Stimulated activated CD8-positive, alpha-beta memory T cell treated with anti-CD3 and anti-CD28 coated beads, Interleukin-12 subunit alpha, Interleukin-12 subunit beta, amount 100 ng/mL, for 1 hour (primary cell): Measurements from ENCODE around the gene RTL10.
"Not testable (repeated sequence)": the region's sequence is repeated elsewhere in the genome, so short reads cannot be mapped to it uniquely, and the experiment has no call there.

Experiments used
- DNase-seq: peaks from one replicate; pipeline ENCODE4 v3.0.0-alpha.2; 2020; ENCODE audit warnings: low read depth

Gene RTL10

GRCh38 chr22:19889951-19890350 is 35.3 kb upstream of the RTL10 start:
- DNase-seq = no peak

GRCh38 chr22:19888131-19888746 is 33.6 kb upstream of the RTL10 start:
- DNase-seq = no peak

- DNase-seq = no peak
Observed at GRCh38 chr22:19887256-19887985, 32.7 kb upstream of the RTL10 start.

GRCh38 chr22:19886605-19887255 is 32.1 kb upstream of the RTL10 start:
- DNase-seq = no peak

- no peak for DNase-seq
Observed at GRCh38 chr22:19885841-19886592, 31.3 kb upstream of the RTL10 start.

GRCh38 chr22:19884954-19885751 is 30.5 kb upstream of the RTL10 start:
- DNase-seq = no peak

- no peak for DNase-seq
Observed at GRCh38 chr22:19884161-19884953, 29.7 kb upstream of the RTL10 start.

- not testable (repeated sequence) for DNase-seq
Observed at GRCh38 chr22:19883446-19883845, 28.8 kb upstream of the RTL10 start.

GRCh38 chr22:19882446-19883381 is 28.0 kb upstream of the RTL10 start:
- no peak for DNase-seq

GRCh38 chr22:19880786-19881569 is 26.3 kb upstream of the RTL10 start:
- DNase-seq = no peak

GRCh38 chr22:19879992-19880785 is 25.5 kb upstream of the RTL10 start:
- DNase-seq = no peak

- no peak for DNase-seq
Observed at GRCh38 chr22:19879643-19879991, 24.9 kb upstream of the RTL10 start.

- no peak for DNase-seq
Observed at GRCh38 chr22:19879246-19879570, 24.5 kb upstream of the RTL10 start.

- no peak for DNase-seq
Observed at GRCh38 chr22:19878461-19879245, 24.0 kb upstream of the RTL10 start.

- DNase-seq = no peak
Observed at GRCh38 chr22:19877626-19878339, 23.1 kb upstream of the RTL10 start.

GRCh38 chr22:19876941-19877625 is 22.4 kb upstream of the RTL10 start:
- no peak for DNase-seq
